Endothelial cell (in vitro differentiated cells): Measurements from ENCODE around the gene GPR158. TPM values are rescaled to one million over a fixed set of nuclear protein-coding genes. Genes with fewer than 3 reads are reported as not detected.
"Not testable (repeated sequence)": the region's sequence is repeated elsewhere in the genome, so short reads cannot be mapped to it uniquely, and the experiment has no call there.

Experiments
- DNase-seq: peaks from one replicate; pipeline ENCODE4 v3.0.0; 2021; ENCODE audit warnings: low spot score
- H3K27ac Mint-ChIP-seq: one replicate; pipeline ENCODE4 v1.8.0; 2021; ENCODE audit warnings: mixed read lengths, inconsistent platforms; ENCODE audit not compliant: unreplicated experiment
- H3K27me3 Mint-ChIP-seq: one replicate; pipeline ENCODE4 v1.8.0; 2021; ENCODE audit warnings: mild to moderate bottlenecking, moderate library complexity, mixed read lengths, inconsistent platforms; ENCODE audit not compliant: unreplicated experiment
- H3K36me3 Mint-ChIP-seq: one replicate; pipeline ENCODE4 v1.8.0; 2021; ENCODE audit warnings: mild to moderate bottlenecking, low read depth, mixed read lengths, inconsistent platforms; ENCODE audit not compliant: unreplicated experiment
- H3K4me1 Mint-ChIP-seq: one replicate; pipeline ENCODE4 v1.8.0; 2021; ENCODE audit warnings: mild to moderate bottlenecking, mixed read lengths, inconsistent platforms; ENCODE audit not compliant: unreplicated experiment
- H3K4me3 Mint-ChIP-seq: one replicate; pipeline ENCODE4 v1.8.0; 2021; ENCODE audit warnings: mild to moderate bottlenecking, mixed read lengths, inconsistent platforms; ENCODE audit not compliant: unreplicated experiment
- H3K9me3 Mint-ChIP-seq: one replicate; pipeline ENCODE4 v1.8.0; 2021; ENCODE audit warnings: mixed read lengths, inconsistent platforms; ENCODE audit not compliant: unreplicated experiment
- CTCF ChIP-seq: fragments of 200-600 bp; sonication (generic); IDR thresholded peaks from one replicate; pipeline ENCODE4 v1.5.0; 2021; ENCODE audit warnings: antibody characterized with exemption; ENCODE audit not compliant: unreplicated experiment
- total RNA-seq: library from RNA; stranded (reverse); fragmentation: NEBNext Ultra II Directional; extraction: Animal tissue kit (Norgen Biotek cat#: 25700); gene quantifications from one replicate; pipeline ENCODE4 v1.2.1, GENCODE V29; 2021; ENCODE audit not compliant: unreplicated experiment

Gene GPR158
- total RNA-seq, 1 donor from 2014 or later, result 0.13 TPM

- Mint-ChIP-seq H3K4me3 (no peak overlapping the region), H3K9me3 (no peaks in the 10 kb centered on the region)
Observed at GRCh38 chr10:25297466-25297865, 122.7 kb downstream of the GPR158 start.

GRCh38 chr10:25300073-25300472 lies 125.3 kb downstream of the GPR158 start:
- no peaks in the 10 kb centered on the region for H3K27me3 Mint-ChIP-seq
- no peak for DNase-seq
- no peak for TF ChIP-seq CTCF
- no peak overlapping the region for H3K4me3 Mint-ChIP-seq
- H3K27ac Mint-ChIP-seq, result no peak overlapping the region
- no peaks in the 10 kb centered on the region for H3K9me3 Mint-ChIP-seq
- no peaks in the 10 kb centered on the region for H3K4me1 Mint-ChIP-seq
- no peaks in the 10 kb centered on the region for H3K36me3 Mint-ChIP-seq

More at GRCh38 chr10:25297466-25297865, 122.7 kb downstream of the GPR158 start:
- Mint-ChIP-seq H3K36me3 (no peaks in the 10 kb centered on the region), H3K27me3 (no peaks in the 10 kb centered on the region), H3K4me1 (no peaks in the 10 kb centered on the region), H3K27ac (no peak overlapping the region)
- no peak for TF ChIP-seq CTCF
- DNase-seq, result no peak

GRCh38 chr10:25304606-25305005 lies 129.8 kb downstream of the GPR158 start:
- H3K36me3 Mint-ChIP-seq, result no peaks in the 10 kb centered on the region
- H3K4me3 Mint-ChIP-seq, result no peak overlapping the region
- no peak overlapping the region for H3K27ac Mint-ChIP-seq
- no peak for TF ChIP-seq CTCF
- no peak for DNase-seq
- H3K27me3 Mint-ChIP-seq, result no peaks in the 10 kb centered on the region
- H3K4me1 Mint-ChIP-seq, result no peaks in the 10 kb centered on the region
- H3K9me3 Mint-ChIP-seq, result peaks cover 3% of the 10 kb centered on the region

GRCh38 chr10:25306386-25306785 lies 131.6 kb downstream of the GPR158 start:
- TF ChIP-seq CTCF, result no peak
- no peaks in the 10 kb centered on the region for H3K36me3 Mint-ChIP-seq
- H3K27ac Mint-ChIP-seq, result no peak overlapping the region
- no peak overlapping the region for H3K4me3 Mint-ChIP-seq
- no peaks in the 10 kb centered on the region for H3K4me1 Mint-ChIP-seq
- no peaks in the 10 kb centered on the region for H3K27me3 Mint-ChIP-seq
- peaks cover 6% of the 10 kb centered on the region for H3K9me3 Mint-ChIP-seq
- DNase-seq, result no peak

GRCh38 chr10:25308278-25308677 lies 133.5 kb downstream of the GPR158 start:
- peaks cover 6% of the 10 kb centered on the region for H3K9me3 Mint-ChIP-seq
- H3K27me3 Mint-ChIP-seq, result no peaks in the 10 kb centered on the region
- no peak overlapping the region for H3K4me3 Mint-ChIP-seq
- no peaks in the 10 kb centered on the region for H3K36me3 Mint-ChIP-seq
- no peaks in the 10 kb centered on the region for H3K4me1 Mint-ChIP-seq
- TF ChIP-seq CTCF, result no peak
- no peak for DNase-seq
- H3K27ac Mint-ChIP-seq, result no peak overlapping the region

GRCh38 chr10:25317596-25318211 lies 142.9 kb downstream of the GPR158 start:
- not testable (repeated sequence) for H3K27ac Mint-ChIP-seq, H3K27me3 Mint-ChIP-seq, DNase-seq, H3K9me3 Mint-ChIP-seq, H3K4me3 Mint-ChIP-seq, H3K4me1 Mint-ChIP-seq, H3K36me3 Mint-ChIP-seq
